ENCODE measurements around the gene SUN1. TPM values are rescaled to one million over a fixed set of nuclear protein-coding genes. Genes with fewer than 3 reads are reported as not detected.

The SUN1 gene
- total and polyA plus RNA-seq, 3 experiments from 2014 or later = 29.8 to 65.8 (median 59.8) TPM

- Mint-ChIP-seq H3K27me3 (no peaks in the 10 kb centered on the region), H3K9me3 (no peaks in the 10 kb centered on the region), H3K4me1 (peaks cover 18 to 65% (median 45%) of the 10 kb centered on the region in 3 donors), H3K27ac (peak overlapping the region in 2 of 8 donors; percentile 31 to 82), H3K4me3 (no peak overlapping the region), H3K36me3 (peaks cover 0 to 50% (median 6%) of the 10 kb centered on the region in 3 donors)
- Histone ChIP-seq H3K9me3 (ENCODE audit: low read length) (no peaks in the 10 kb centered on the region), H3K4me1 (ENCODE audit: insufficient read depth, low read length) (peaks cover 8% of the 10 kb centered on the region), H3K27ac (ENCODE audit: low read depth, low read length) (no peak overlapping the region), H3K36me3 (ENCODE audit: insufficient read depth, low read length) (no peaks in the 10 kb centered on the region), H3K27me3 (ENCODE audit: insufficient read depth, low read length, poor library complexity, severe bottlenecking) (no peaks in the 10 kb centered on the region), H3K4me3 (ENCODE audit: low read length) (no peak overlapping the region)
- peak in 1 of 5 donors; percentile 35 for DNase-seq
- POLR2A ChIA-PET = interaction anchor here (0.6 kb wide), 1 partner anchor 14 kb away, joined by 4 read pairs; no protein-coding TSS in a partner anchor
- CTCF ChIA-PET = no interaction called here
Measured at GRCh38 chr7:824664-825063, 7.6 kb upstream of the SUN1 start.

- no peak for DNase-seq
- no peak overlapping the region for H3K4me3 ChIP-seq (ENCODE audit: low read length)
- peaks cover 13% of the 10 kb centered on the region for H3K4me1 ChIP-seq (ENCODE audit: insufficient read depth, low read length)
- CTCF ChIA-PET = no interaction called here
- H3K36me3 ChIP-seq (ENCODE audit: insufficient read depth, low read length) = no peaks in the 10 kb centered on the region
- no peak overlapping the region for H3K4me3 Mint-ChIP-seq
- no peaks in the 10 kb centered on the region for H3K27me3 ChIP-seq (ENCODE audit: insufficient read depth, low read length, poor library complexity, severe bottlenecking)
- H3K27ac ChIP-seq (ENCODE audit: low read depth, low read length) = no peak overlapping the region
- POLR2A ChIA-PET = interaction anchor here (0.6 kb wide), 1 partner anchor 15 kb away, joined by 4 read pairs; no protein-coding TSS in a partner anchor
- no peak overlapping the region for H3K27ac Mint-ChIP-seq
- peaks cover 0 to 50% (median 6%) of the 10 kb centered on the region in 3 donors for H3K36me3 Mint-ChIP-seq
- H3K9me3 ChIP-seq (ENCODE audit: low read length) = no peaks in the 10 kb centered on the region
- no peaks in the 10 kb centered on the region for H3K9me3 Mint-ChIP-seq
- H3K4me1 Mint-ChIP-seq = peaks cover 21 to 67% (median 50%) of the 10 kb centered on the region in 3 donors
- H3K27me3 Mint-ChIP-seq = no peaks in the 10 kb centered on the region
Measured at GRCh38 chr7:825386-825785, 6.9 kb upstream of the SUN1 start.

- ChIA-PET POLR2A (no interaction called here), CTCF (interaction anchor here (2.0 kb wide), 1 partner anchor 8 kb away, joined by 7 read pairs; no protein-coding TSS in a partner anchor)
- Mint-ChIP-seq H3K27ac (peak overlapping the region in 2 of 8 donors; percentile 30 to 52), H3K4me3 (peak overlapping the region in 1 of 7 donors; percentile 40), H3K9me3 (no peaks in the 10 kb centered on the region), H3K27me3 (no peaks in the 10 kb centered on the region), H3K4me1 (peaks cover 23 to 68% (median 51%) of the 10 kb centered on the region in 3 donors), H3K36me3 (peaks cover 0 to 44% (median 2%) of the 10 kb centered on the region in 3 donors)
- no peaks in the 10 kb centered on the region for H3K36me3 ChIP-seq (ENCODE audit: insufficient read depth, low read length)
- H3K4me3 ChIP-seq (ENCODE audit: low read length) = no peak overlapping the region
- no peaks in the 10 kb centered on the region for H3K9me3 ChIP-seq (ENCODE audit: low read length)
- H3K27ac ChIP-seq (ENCODE audit: low read depth, low read length) = no peak overlapping the region
- DNase-seq = peak in 1 of 5 donors; percentile 22
- no peaks in the 10 kb centered on the region for H3K27me3 ChIP-seq (ENCODE audit: insufficient read depth, low read length, poor library complexity, severe bottlenecking)
- peaks cover 17% of the 10 kb centered on the region for H3K4me1 ChIP-seq (ENCODE audit: insufficient read depth, low read length)
Measured at GRCh38 chr7:826230-826917, 5.9 kb upstream of the SUN1 start.

- CTCF ChIA-PET = interaction anchor here (2.0 kb wide), 1 partner anchor 11 kb away, joined by 7 read pairs; no protein-coding TSS in a partner anchor
- POLR2A ChIA-PET = no interaction called here
Measured at GRCh38 chr7:828793-829561, 3.3 kb upstream of the SUN1 start.

GRCh38 chr7:830069-830468, 2.2 kb upstream of the SUN1 start:
- Mint-ChIP-seq H3K9me3 (no peaks in the 10 kb centered on the region), H3K36me3 (peaks cover 0 to 26% (median 6%) of the 10 kb centered on the region in 3 donors), H3K4me3 (no peak overlapping the region), H3K4me1 (peaks cover 33 to 69% (median 46%) of the 10 kb centered on the region in 3 donors), H3K27me3 (no peaks in the 10 kb centered on the region), H3K27ac (peak overlapping the region in 5 of 8 donors; percentile 18 to 89 (median 77))
- no peaks in the 10 kb centered on the region for H3K36me3 ChIP-seq (ENCODE audit: insufficient read depth, low read length)
- DNase-seq = no peak
- CTCF ChIA-PET = no interaction called here
- no peaks in the 10 kb centered on the region for H3K9me3 ChIP-seq (ENCODE audit: low read length)
- peaks cover 36% of the 10 kb centered on the region for H3K4me1 ChIP-seq (ENCODE audit: insufficient read depth, low read length)
- H3K27me3 ChIP-seq (ENCODE audit: insufficient read depth, low read length, poor library complexity, severe bottlenecking) = no peaks in the 10 kb centered on the region
- no peak overlapping the region for H3K4me3 ChIP-seq (ENCODE audit: low read length)
- POLR2A ChIA-PET = interaction anchor here (2.5 kb wide), 1 partner anchor 13 kb away, joined by 6 read pairs; no protein-coding TSS in a partner anchor
- H3K27ac ChIP-seq (ENCODE audit: low read depth, low read length) = no peak overlapping the region

More at GRCh38 chr7:828793-829561, 3.3 kb upstream of the SUN1 start:
- Histone ChIP-seq H3K4me1 (ENCODE audit: insufficient read depth, low read length) (peaks cover 36% of the 10 kb centered on the region), H3K4me3 (ENCODE audit: low read length) (no peak overlapping the region), H3K27ac (ENCODE audit: low read depth, low read length) (no peak overlapping the region), H3K27me3 (ENCODE audit: insufficient read depth, low read length, poor library complexity, severe bottlenecking) (no peaks in the 10 kb centered on the region), H3K9me3 (ENCODE audit: low read length) (no peaks in the 10 kb centered on the region), H3K36me3 (ENCODE audit: insufficient read depth, low read length) (no peaks in the 10 kb centered on the region)
- no peak for DNase-seq
- H3K9me3 Mint-ChIP-seq = no peaks in the 10 kb centered on the region
- peaks cover 35 to 70% (median 47%) of the 10 kb centered on the region in 3 donors for H3K4me1 Mint-ChIP-seq
- no peaks in the 10 kb centered on the region for H3K27me3 Mint-ChIP-seq
- no peak overlapping the region for H3K4me3 Mint-ChIP-seq
- no peak overlapping the region for H3K27ac Mint-ChIP-seq
- H3K36me3 Mint-ChIP-seq = peaks cover 0 to 31% (median 6%) of the 10 kb centered on the region in 3 donors

DNA sequence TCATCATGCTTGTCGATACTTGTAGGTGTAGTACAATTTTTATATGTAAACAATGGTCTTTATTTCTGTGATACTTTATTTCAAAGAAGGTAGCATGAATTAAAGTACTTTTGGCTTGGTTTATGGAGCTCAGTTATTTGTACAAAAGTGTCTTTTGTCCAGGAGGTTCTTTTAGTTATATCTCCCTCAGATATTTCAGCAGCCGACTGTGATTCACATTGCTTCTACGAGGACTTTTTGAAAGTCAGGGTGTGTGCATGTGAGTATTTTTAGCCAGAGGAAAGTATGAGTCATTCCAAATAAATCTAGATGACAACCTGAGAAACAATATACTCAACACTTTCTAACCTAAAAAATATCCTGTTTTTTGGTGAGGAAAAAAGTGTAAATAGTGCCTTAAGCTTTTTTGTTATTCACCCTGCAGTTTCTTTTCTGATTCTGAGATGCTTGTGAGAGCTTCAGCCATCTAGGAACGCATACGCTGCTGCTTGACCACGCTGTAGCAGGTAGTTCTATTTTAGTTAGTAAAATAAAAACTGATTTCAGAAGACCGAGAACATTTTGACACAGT, 595 bp upstream of the SUN1 start:
- Mint-ChIP-seq H3K27ac (peak overlapping the region; percentile 69 to 97 (median 94)), H3K9me3 (no peaks in the 10 kb centered on the region), H3K4me1 (peaks cover 34 to 69% (median 40%) of the 10 kb centered on the region in 3 donors), H3K36me3 (peaks cover 0 to 23% (median 4%) of the 10 kb centered on the region in 3 donors), H3K27me3 (no peaks in the 10 kb centered on the region), H3K4me3 (peak overlapping the region; percentile 4 to 90 (median 77))
- H3K9me3 ChIP-seq (ENCODE audit: low read length) = no peaks in the 10 kb centered on the region
- DNase-seq = peak in 1 of 5 donors; percentile 52
- H3K36me3 ChIP-seq (ENCODE audit: insufficient read depth, low read length) = no peaks in the 10 kb centered on the region
- peaks cover 36% of the 10 kb centered on the region for H3K4me1 ChIP-seq (ENCODE audit: insufficient read depth, low read length)
- H3K4me3 ChIP-seq (ENCODE audit: low read length) = peak overlapping the region; percentile 34
- no peaks in the 10 kb centered on the region for H3K27me3 ChIP-seq (ENCODE audit: insufficient read depth, low read length, poor library complexity, severe bottlenecking)
- CTCF ChIA-PET = interaction anchor here (0.7 to 2.0 kb wide), 7 partner anchors 10 to 469 kb away, joined by 3 to 6 read pairs (median 3); no protein-coding TSS in a partner anchor
- POLR2A ChIA-PET = interaction anchor here (1.7 to 2.5 kb wide), 2 partner anchors 15 to 19 kb away, joined by 6 read pairs; no protein-coding TSS in a partner anchor
- peak overlapping the region; percentile 68 for H3K27ac ChIP-seq (ENCODE audit: low read depth, low read length)

DNA sequence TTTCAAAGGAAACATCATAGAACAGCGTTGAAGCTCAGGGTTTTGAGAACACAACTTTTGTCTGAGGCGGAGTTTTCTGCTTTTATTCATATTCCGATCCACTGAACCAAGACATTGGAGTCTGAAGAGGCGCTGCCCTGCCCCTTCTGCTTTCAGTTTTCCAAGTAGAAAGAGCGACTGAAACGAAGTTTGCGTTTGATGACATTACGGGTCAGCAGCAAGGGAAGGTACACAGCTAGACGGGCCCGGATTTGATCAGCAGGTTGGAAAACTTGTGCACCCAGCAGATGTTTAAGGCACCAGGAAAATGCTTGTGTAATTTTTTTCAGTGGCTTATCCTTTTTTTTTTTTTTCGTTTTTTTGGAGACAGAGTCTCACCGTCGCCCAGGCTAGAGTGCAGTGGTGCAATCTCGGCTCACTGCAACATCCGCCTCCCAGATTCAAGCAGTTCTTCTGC, 720 bp downstream of the SUN1 start:
- peaks cover 32 to 68% (median 40%) of the 10 kb centered on the region in 3 donors for H3K4me1 Mint-ChIP-seq
- DNase-seq = peak in 1 of 5 donors; percentile 13
- peak overlapping the region; percentile 26 for H3K27ac ChIP-seq (ENCODE audit: low read depth, low read length)
- POLR2A ChIA-PET = interaction anchor here (1.2 kb wide), 1 partner anchor 9 kb away, joined by 7 read pairs; no protein-coding TSS in a partner anchor
- H3K27me3 Mint-ChIP-seq = no peaks in the 10 kb centered on the region
- H3K27me3 ChIP-seq (ENCODE audit: insufficient read depth, low read length, poor library complexity, severe bottlenecking) = no peaks in the 10 kb centered on the region
- no peaks in the 10 kb centered on the region for H3K36me3 ChIP-seq (ENCODE audit: insufficient read depth, low read length)
- CTCF ChIA-PET = interaction anchor here (1.2 to 2.0 kb wide), 4 partner anchors 12 to 40 kb away, joined by 3 to 6 read pairs (median 5); no protein-coding TSS in a partner anchor
- no peak overlapping the region for H3K4me3 ChIP-seq (ENCODE audit: low read length)
- H3K4me3 Mint-ChIP-seq = peak overlapping the region in 6 of 7 donors; percentile 72 to 90 (median 78)
- H3K27ac Mint-ChIP-seq = peak overlapping the region; percentile 51 to 97 (median 92)
- peaks cover 36% of the 10 kb centered on the region for H3K4me1 ChIP-seq (ENCODE audit: insufficient read depth, low read length)
- H3K9me3 ChIP-seq (ENCODE audit: low read length) = no peaks in the 10 kb centered on the region
- peaks cover 0 to 33% (median 4%) of the 10 kb centered on the region in 3 donors for H3K36me3 Mint-ChIP-seq
- no peaks in the 10 kb centered on the region for H3K9me3 Mint-ChIP-seq

Data from CD8-positive, alpha-beta memory T cell (primary cell).